Osteocyte (in vitro differentiated cells): ENCODE results near the gene SAMD1. TPM values are rescaled to one million over a fixed set of nuclear protein-coding genes. Genes with fewer than 3 reads are reported as not detected.

ENCODE experiments used
- DNase-seq: peaks from one replicate; pipeline ENCODE4 v3.0.0; 2021; ENCODE audit warnings: mixed read lengths; ENCODE audit not compliant: unreplicated experiment; ENCODE audit errors: extremely low spot score
- H3K27ac Mint-ChIP-seq: one replicate; pipeline ENCODE4 v1.8.0; 2021; ENCODE audit warnings: mild to moderate bottlenecking, mixed read lengths; ENCODE audit not compliant: unreplicated experiment
- H3K27me3 Mint-ChIP-seq: one replicate; pipeline ENCODE4 v1.8.0; 2021; ENCODE audit warnings: mixed read lengths; ENCODE audit not compliant: unreplicated experiment
- H3K36me3 Mint-ChIP-seq: one replicate; pipeline ENCODE4 v1.8.0; 2021; ENCODE audit warnings: mixed read lengths; ENCODE audit not compliant: unreplicated experiment
- H3K4me1 Mint-ChIP-seq: one replicate; pipeline ENCODE4 v1.8.0; 2021; ENCODE audit warnings: mixed read lengths; ENCODE audit not compliant: unreplicated experiment
- H3K4me3 Mint-ChIP-seq: one replicate; pipeline ENCODE4 v1.8.0; 2021; ENCODE audit warnings: mild to moderate bottlenecking, moderate library complexity, mixed read lengths; ENCODE audit not compliant: unreplicated experiment
- H3K9me3 Mint-ChIP-seq: one replicate; pipeline ENCODE4 v1.8.0; 2021; ENCODE audit warnings: mixed read lengths; ENCODE audit not compliant: unreplicated experiment
- CTCF ChIP-seq: fragments of 200-600 bp; sonication (generic); IDR thresholded peaks from 2 replicates; pipeline ENCODE4 v1.5.0; 2021; ENCODE audit warnings: antibody characterized with exemption, mild to moderate bottlenecking, moderate library complexity
- total RNA-seq: library from RNA; stranded (reverse); gene quantifications from 2 replicates; pipeline ENCODE4 v1.2.1, GENCODE V29; 2021

SAMD1 gene
- total RNA-seq, 1 donor from 2014 or later = 34.9 TPM

GRCh38 chr19:14116918-14117578 lies 26.5 kb upstream of the SAMD1 start:
- Mint-ChIP-seq H3K4me1 (peaks cover 49% of the 10 kb centered on the region), H3K36me3 (no peaks in the 10 kb centered on the region), H3K27ac (peak overlapping the region; percentile 65), H3K9me3 (no peaks in the 10 kb centered on the region), H3K4me3 (peak overlapping the region; percentile 88), H3K27me3 (no peaks in the 10 kb centered on the region)
- no peak for TF ChIP-seq CTCF
- DNase-seq = no peak

- Mint-ChIP-seq H3K4me3 (peak overlapping the region; percentile 88), H3K4me1 (peaks cover 54% of the 10 kb centered on the region), H3K9me3 (no peaks in the 10 kb centered on the region), H3K27me3 (no peaks in the 10 kb centered on the region), H3K36me3 (no peaks in the 10 kb centered on the region), H3K27ac (peak overlapping the region; percentile 65)
- TF ChIP-seq CTCF = no peak
- DNase-seq = no peak
Measured at GRCh38 chr19:14116525-14116917, 26.0 kb upstream of the SAMD1 start.

- H3K27ac Mint-ChIP-seq = no peak overlapping the region
- no peak for DNase-seq
Measured at GRCh38 chr19:14115756-14116155, 25.2 kb upstream of the SAMD1 start.

GRCh38 chr19:14114854-14115253 lies 24.3 kb upstream of the SAMD1 start:
- peak; percentile 54 for TF ChIP-seq CTCF
- Mint-ChIP-seq H3K9me3 (no peaks in the 10 kb centered on the region), H3K4me1 (peaks cover 58% of the 10 kb centered on the region), H3K4me3 (no peak overlapping the region), H3K27ac (no peak overlapping the region), H3K36me3 (no peaks in the 10 kb centered on the region), H3K27me3 (no peaks in the 10 kb centered on the region)
- no peak for DNase-seq

More at GRCh38 chr19:14115756-14116155, 25.2 kb upstream of the SAMD1 start:
- H3K4me3 Mint-ChIP-seq = peak overlapping the region; percentile 88
- H3K36me3 Mint-ChIP-seq = no peaks in the 10 kb centered on the region
- H3K9me3 Mint-ChIP-seq = no peaks in the 10 kb centered on the region
- no peak for TF ChIP-seq CTCF
- peaks cover 57% of the 10 kb centered on the region for H3K4me1 Mint-ChIP-seq
- H3K27me3 Mint-ChIP-seq = no peaks in the 10 kb centered on the region

GRCh38 chr19:14114439-14114838 lies 23.9 kb upstream of the SAMD1 start:
- H3K9me3 Mint-ChIP-seq = no peaks in the 10 kb centered on the region
- TF ChIP-seq CTCF = no peak
- no peaks in the 10 kb centered on the region for H3K36me3 Mint-ChIP-seq
- no peaks in the 10 kb centered on the region for H3K27me3 Mint-ChIP-seq
- DNase-seq = no peak
- H3K4me1 Mint-ChIP-seq = peaks cover 56% of the 10 kb centered on the region
- no peak overlapping the region for H3K4me3 Mint-ChIP-seq
- H3K27ac Mint-ChIP-seq = no peak overlapping the region
